Prostate gland (tissue), 2 donors: ENCODE data around the gene MPZL3. TPM values are rescaled to one million over a fixed set of nuclear protein-coding genes. Genes with fewer than 3 reads are reported as not detected.

ENCODE experiments used
- DNase-seq: peaks from one replicate; pipeline ENCODE4 v3.0.0-alpha.2; 2019; ENCODE audit warnings: low spot score
- H3K27ac ChIP-seq, 2 donors: fragments of 200-600 bp; sonication (generic); 2 replicates each; pipeline ENCODE4 v1.5.1; 2017 to 2019
- H3K27me3 ChIP-seq: fragments of 200-600 bp; sonication (generic); replicated peaks from 2 replicates; pipeline ENCODE4 v1.5.1; 2019; ENCODE audit not compliant: insufficient read depth
- H3K36me3 ChIP-seq, 2 donors: fragments of 200-600 bp; sonication (generic); 1 replicate in 1 of 2; 2 replicates in 1 of 2; pipeline versions ENCODE4 v1.5.1 to v1.8.1; 2017 to 2019
- H3K4me1 ChIP-seq: fragments of 200-600 bp; sonication (generic); replicated peaks from 2 replicates; pipeline ENCODE4 v1.5.1; 2019
- H3K4me3 ChIP-seq, 2 donors: fragments of 200-600 bp; sonication (generic); 2 replicates each; pipeline ENCODE4 v1.5.1; 2017 to 2019
- H3K9me3 ChIP-seq: fragments of 200-600 bp; sonication (generic); 2 replicates; pipeline ENCODE4 v1.5.1; 2017
- POLR2A ChIP-seq: fragments of 450-650 bp; IDR thresholded peaks from one replicate; pipeline ENCODE4 v1.6.1; 2016; ENCODE audit warnings: antibody characterized with exemption, mild to moderate bottlenecking
- POLR2AphosphoS5 ChIP-seq: sonication (generic); formaldehyde crosslinking; IDR thresholded peaks from one replicate; pipeline ENCODE4 v1.6.1; 2017; ENCODE audit warnings: antibody characterized with exemption
- WGBS: methylation state at CpG from one replicate; pipeline ENCODE4 v1.1.5; 2018; 5-methylcytosine and 5-hydroxymethylcytosine counted together
- intact Hi-C: fragments of 100-400 bp; cut with DNase I; formaldehyde crosslinking; loops from one replicate; pipeline ENCODE4 v1.14.2; 2022
- total RNA-seq, 2 donors: library from RNA; depleted of rRNA; stranded (reverse); fragments of >200 nt; gene quantifications; one replicate each; pipeline ENCODE4 v1.1.0, GENCODE V29; 2016
- TF ChIP-seq, protein P1 (sequence below), 4 experiments: fragments of 200-600 bp in 2 of 4; fragments of 450-650 bp in 2 of 4; sonication (generic) in 2 of 4; IDR thresholded peaks; 1 replicate in 3 of 4; 2 replicates in 1 of 4; pipeline ENCODE4 v1.5.1; 2016 to 2019; ENCODE audit warnings: antibody characterized with exemption in 4 of 4, mild to moderate bottlenecking in 2 of 4, moderate library complexity in 2 of 4

MPZL3 gene
- total RNA-seq, 2 donors from 2014 or later, result 6.2 to 13.0 TPM

DNA sequence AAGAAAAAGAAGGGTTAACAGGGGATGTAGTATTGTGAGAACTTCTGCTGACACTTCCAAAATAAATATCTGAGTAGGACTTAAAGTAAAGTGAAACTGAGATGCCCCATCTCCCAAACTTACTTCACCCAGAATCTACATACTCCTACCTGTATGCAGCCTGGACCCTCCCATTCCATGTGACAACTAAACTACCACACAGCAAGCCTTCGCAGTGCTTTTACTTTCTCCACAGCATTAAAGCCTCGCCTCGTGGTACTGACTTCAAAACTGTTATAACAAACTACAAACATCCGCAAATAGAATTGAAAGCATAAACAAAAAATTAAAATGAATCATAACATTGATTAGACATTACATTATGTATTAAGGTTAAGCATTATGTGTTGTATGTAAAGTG is 10.9 kb upstream of the MPZL3 start:
- H3K4me3 ChIP-seq, result peak overlapping the region; percentile 42 to 51
- H3K27ac ChIP-seq, result peak overlapping the region; percentile 84 to 90
- no peaks in the 10 kb centered on the region for H3K27me3 ChIP-seq

GRCh38 chr11:118260353-118260752 is 8.2 kb upstream of the MPZL3 start:
- TF ChIP-seq POLR2AphosphoS5 (no peak), POLR2A (no peak)
- TF ChIP-seq, protein P1, sequence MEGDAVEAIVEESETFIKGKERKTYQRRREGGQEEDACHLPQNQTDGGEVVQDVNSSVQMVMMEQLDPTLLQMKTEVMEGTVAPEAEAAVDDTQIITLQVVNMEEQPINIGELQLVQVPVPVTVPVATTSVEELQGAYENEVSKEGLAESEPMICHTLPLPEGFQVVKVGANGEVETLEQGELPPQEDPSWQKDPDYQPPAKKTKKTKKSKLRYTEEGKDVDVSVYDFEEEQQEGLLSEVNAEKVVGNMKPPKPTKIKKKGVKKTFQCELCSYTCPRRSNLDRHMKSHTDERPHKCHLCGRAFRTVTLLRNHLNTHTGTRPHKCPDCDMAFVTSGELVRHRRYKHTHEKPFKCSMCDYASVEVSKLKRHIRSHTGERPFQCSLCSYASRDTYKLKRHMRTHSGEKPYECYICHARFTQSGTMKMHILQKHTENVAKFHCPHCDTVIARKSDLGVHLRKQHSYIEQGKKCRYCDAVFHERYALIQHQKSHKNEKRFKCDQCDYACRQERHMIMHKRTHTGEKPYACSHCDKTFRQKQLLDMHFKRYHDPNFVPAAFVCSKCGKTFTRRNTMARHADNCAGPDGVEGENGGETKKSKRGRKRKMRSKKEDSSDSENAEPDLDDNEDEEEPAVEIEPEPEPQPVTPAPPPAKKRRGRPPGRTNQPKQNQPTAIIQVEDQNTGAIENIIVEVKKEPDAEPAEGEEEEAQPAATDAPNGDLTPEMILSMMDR (IDR thresholded peaks at IDR 0.05), result no peak
- no peaks in the 10 kb centered on the region for H3K9me3 ChIP-seq
- no peak for DNase-seq
- no peaks in the 10 kb centered on the region for H3K27me3 ChIP-seq
- 57% methylated on average over 3 of the region's 3 CpGs for WGBS
- intact Hi-C loops, result no loop called here
- H3K4me3 ChIP-seq, result no peak overlapping the region
- no peak overlapping the region for H3K27ac ChIP-seq
- no peaks in the 10 kb centered on the region for H3K4me1 ChIP-seq
- H3K36me3 ChIP-seq, result no peaks in the 10 kb centered on the region

More for the DNA sequence above, 10.9 kb upstream of the MPZL3 start:
- 28% methylated on average over 4 of the region's 4 CpGs for WGBS
- Histone ChIP-seq H3K4me1 (no peaks in the 10 kb centered on the region), H3K9me3 (no peaks in the 10 kb centered on the region), H3K36me3 (no peaks in the 10 kb centered on the region)
- DNase-seq, result no peak
- TF ChIP-seq, protein P1 (IDR thresholded peaks at IDR 0.05), result no peak
- no peak for TF ChIP-seq POLR2AphosphoS5
- TF ChIP-seq POLR2A, result peak; percentile 14
- intact Hi-C loops, result no loop called here

DNA sequence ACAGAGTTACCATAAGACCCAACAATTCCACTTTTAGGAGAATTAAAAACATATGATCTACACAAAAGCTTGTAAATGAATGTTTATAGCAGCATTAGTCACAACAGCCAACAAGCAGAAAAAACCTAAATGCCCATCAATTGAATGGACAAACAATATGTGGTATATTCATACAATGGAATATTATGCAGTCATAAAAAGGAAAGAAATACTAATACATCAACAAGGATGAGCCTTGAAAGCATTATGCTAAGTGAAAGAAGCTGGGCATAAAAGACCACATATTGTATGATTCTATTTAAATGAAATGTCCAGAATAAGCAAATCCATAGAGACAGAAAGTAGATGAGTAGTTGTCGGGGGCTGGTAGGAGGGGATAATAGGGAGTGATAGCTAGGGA is 7.0 kb upstream of the MPZL3 start:
- Histone ChIP-seq H3K4me3 (no peak overlapping the region), H3K4me1 (no peaks in the 10 kb centered on the region), H3K27ac (no peak overlapping the region), H3K9me3 (no peaks in the 10 kb centered on the region), H3K27me3 (no peaks in the 10 kb centered on the region), H3K36me3 (no peaks in the 10 kb centered on the region)
- 97% methylated on average over 1 of the region's 1 CpG for WGBS
- intact Hi-C loops, result no loop called here
- TF ChIP-seq POLR2AphosphoS5 (no peak), POLR2A (no peak)
- TF ChIP-seq, protein P1 (IDR thresholded peaks at IDR 0.05), result no peak
- no peak for DNase-seq

DNA sequence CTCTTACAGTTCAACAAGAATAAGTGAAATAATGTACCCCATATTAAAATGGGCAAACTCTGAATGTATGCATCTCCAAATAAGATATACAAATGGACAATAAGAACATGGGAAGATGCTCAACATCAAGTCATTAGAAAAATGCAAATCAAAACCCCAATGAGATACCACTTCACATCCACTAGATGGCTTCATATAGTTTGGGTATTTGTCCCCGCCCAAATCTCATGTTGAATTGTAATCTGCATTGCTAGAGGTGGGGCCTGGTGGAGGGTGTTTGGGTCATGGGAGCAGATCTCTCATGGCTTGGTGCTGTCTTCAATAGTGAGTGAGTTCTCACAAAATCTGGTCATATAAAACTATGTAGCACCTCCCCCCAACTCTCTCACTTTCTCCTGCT is 6.2 kb upstream of the MPZL3 start:
- no peak for DNase-seq
- TF ChIP-seq, protein P1 (IDR thresholded peaks at IDR 0.05), result peak in 1 of 4 experiments; percentile 40
- TF ChIP-seq POLR2A (no peak), POLR2AphosphoS5 (no peak)
- Histone ChIP-seq H3K4me3 (no peak overlapping the region), H3K27ac (no peak overlapping the region), H3K36me3 (no peaks in the 10 kb centered on the region), H3K9me3 (no peaks in the 10 kb centered on the region), H3K4me1 (no peaks in the 10 kb centered on the region), H3K27me3 (no peaks in the 10 kb centered on the region)
- WGBS, result 0% methylated on average over 1 of the region's 1 CpG
- intact Hi-C loops, result no loop called here

- Histone ChIP-seq H3K36me3 (no peaks in the 10 kb centered on the region), H3K27ac (peak overlapping the region; percentile 95), H3K9me3 (no peaks in the 10 kb centered on the region), H3K27me3 (no peaks in the 10 kb centered on the region), H3K4me1 (no peaks in the 10 kb centered on the region), H3K4me3 (peak overlapping the region; percentile 64 to 78)
- TF ChIP-seq, protein P1 (IDR thresholded peaks at IDR 0.05), result no peak
- TF ChIP-seq POLR2A (no peak), POLR2AphosphoS5 (no peak)
- intact Hi-C loops, result no loop called here
- WGBS, result 60% methylated on average over 3 of the region's 3 CpGs
- no peak for DNase-seq
Measured at GRCh38 chr11:118252688-118253087, 523 bp upstream of the MPZL3 start.
